NCI-H2171 treated with DMSO at 0.1 percent for 48 hours (cell line): ENCODE results near the gene LBH.
"Not testable (repeated sequence)": the region's sequence is repeated elsewhere in the genome, so short reads cannot be mapped to it uniquely, and the experiment has no call there.

Source experiments
- DNase-seq: peaks from one replicate; lab custom pipeline; 2025; lab: John Stamatoyannopoulos, UW

LBH gene

DNA sequence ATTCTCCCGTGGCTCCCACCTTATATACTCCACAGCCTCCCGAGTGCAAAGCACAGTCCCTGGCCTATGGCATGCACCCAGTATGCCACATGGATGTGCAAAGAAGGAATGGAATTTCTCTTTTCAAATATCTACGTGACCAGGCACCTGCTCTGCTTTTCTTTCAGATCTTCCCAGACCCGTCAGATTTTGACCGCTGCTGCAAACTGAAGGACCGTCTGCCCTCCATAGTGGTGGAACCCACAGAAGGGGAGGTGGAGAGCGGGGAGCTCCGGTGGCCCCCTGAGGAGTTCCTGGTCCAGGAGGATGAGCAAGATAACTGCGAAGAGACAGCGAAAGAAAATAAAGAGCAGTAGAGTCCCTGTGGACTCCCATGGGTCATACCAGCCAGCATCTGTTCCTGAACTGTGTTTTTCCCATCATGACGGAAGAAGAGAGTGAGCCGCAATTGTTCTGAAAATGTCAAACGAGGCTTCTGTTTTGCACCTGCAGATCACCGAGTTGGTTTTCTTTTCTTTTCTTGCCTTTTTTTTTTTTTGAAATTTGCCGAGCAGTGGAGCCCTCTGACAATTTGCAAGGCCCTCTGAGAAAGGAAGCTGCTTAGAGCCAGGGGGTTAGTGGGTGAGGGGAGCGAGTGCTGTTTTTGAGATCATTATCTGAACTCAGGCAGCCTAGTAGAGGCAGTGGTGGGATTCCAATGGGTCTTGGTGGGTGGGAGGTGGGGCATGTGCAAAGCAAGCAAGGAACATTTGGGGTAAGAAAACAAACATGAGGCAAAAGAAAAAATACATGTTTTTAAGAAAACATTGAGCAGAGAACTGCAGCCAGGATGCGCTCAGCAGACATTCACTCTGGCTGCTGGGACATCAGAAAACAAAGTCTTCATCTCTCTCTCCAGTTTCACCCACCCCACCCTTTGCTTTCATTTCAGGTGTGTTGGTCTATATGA lies 26.2 kb downstream of the LBH start:
- no peak for DNase-seq

DNA sequence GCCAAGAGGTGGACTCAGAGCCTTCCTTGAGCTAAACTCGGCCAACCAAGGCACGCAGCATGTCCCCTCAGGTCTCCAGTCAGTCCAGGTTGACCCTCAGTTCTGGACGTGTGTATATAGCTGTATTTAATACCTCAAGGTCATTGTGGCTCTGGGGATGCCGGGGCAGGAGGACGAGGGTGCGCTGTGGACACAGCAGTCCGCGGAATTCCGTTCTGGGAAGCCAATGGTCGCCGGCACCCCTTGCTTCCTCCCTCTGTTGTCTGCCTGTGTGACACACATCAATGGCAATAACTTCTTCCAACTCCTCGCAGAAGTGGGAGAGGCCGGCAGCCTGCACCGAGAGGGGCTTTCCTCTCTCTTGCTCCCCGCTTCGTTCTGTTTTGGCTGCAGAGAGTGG lies 27.7 kb downstream of the LBH start:
- DNase-seq, result no peak

DNA sequence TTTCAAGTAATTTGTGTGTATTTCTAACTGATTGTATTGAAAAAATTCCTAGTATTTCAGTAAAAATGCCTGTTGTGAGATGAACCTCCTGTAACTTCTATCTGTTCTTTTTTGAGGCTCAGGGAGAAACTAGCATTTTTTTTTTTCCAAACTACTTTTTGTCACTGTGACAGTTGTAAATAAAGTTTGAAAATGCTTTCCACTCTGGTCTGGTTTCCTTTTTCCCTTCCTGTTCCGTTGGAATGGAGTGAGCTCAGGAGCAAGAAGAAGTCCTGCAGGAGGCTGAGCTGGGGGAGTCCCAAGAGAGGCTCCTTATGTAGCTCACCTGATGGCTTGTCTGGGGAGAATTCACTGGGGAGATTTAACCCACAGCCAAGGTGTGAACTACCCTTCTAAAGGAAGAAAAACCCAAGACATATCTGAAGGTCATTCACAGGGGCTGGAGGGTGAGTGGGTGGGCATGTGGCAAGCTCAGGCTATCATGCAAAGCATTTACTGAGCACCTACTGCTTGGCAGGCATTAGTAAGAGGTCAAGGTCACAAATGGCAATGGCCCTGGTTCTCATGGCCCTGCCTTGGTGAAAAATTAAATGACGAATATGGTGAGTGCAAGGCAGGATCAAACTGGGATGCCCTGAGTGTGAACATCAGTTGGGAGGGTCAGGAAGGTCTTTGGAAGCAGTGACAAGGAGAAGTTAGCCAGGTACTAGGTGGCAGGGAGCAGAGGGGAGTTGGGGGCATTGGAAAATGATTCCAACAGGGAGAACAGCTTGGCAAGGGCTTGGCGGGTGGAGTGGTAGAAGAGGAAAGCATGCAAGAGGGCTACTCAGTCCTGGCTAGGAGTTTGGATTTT lies 28.7 kb downstream of the LBH start:
- no peak for DNase-seq

DNA sequence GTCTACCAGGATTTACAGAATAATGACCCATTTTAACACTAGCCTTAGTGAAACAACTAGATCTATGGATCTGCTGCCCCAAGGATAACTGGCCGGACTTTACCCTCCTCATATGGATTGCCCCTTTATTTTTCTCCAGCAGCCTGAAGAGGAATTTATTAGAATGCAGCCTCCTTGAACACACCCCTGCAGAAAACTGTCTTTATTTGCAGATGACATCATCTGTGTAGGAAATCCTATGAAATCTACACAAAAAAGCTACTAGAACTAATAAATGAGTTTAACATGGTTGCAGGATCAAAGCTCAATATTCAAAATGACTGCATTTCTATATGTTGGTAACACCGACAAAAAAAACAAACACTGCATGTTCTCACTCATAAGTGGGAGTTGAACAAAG lies 29.6 kb downstream of the LBH start:
- DNase-seq, result no peak

DNA sequence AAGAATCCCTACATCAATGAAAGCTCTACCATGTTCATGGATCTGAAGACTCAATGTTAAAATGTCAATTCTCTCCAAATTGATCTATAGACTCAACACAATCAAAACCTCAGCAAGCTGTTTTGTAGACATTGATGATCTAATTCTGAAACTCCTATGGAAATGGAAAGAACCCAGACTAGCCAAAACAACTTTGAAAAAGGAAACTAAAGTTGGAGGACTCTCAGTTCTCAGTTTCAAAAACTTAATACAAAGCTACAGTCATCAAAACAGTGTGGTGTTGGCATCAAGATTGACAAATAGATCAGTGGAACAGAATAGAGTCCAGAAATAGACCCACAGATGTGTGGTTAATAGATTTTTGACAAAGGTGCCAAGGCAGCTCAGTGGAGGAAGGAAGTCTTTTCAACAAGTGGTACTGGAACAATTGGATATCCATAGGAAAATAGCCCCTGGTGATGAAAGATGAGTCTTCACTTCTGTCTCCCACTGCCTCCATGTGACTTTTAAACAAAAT lies 30.4 kb downstream of the LBH start:
- no peak for DNase-seq

DNA sequence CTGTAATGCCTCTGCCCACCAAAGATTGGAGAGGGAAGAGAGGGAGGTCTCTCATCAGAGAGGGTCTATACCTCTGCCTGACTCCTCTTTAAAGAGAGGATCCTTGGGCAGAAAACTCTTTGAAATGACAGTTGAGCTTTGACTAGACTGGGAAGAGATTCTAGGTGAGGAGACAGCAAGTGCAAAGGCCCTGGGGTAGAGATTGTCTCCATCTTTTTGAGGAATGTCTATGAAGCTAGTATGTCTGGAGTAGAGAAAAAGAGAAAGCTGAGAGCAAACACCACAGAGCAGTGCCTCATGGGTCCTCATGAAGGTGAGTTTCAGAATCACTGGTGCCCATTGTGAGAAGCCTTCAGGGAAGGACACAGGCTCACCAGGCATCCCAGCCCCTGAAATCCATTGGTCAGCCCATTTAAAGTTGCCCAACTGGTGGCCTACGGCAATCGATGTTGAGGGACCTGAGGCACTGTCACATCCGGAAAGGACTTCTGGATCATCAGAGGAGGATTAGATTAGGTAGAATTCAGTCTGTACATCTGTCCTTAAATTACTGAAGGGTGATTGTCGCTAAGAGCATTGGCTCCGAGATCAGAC lies 31.5 kb downstream of the LBH start:
- no peak for DNase-seq

DNA sequence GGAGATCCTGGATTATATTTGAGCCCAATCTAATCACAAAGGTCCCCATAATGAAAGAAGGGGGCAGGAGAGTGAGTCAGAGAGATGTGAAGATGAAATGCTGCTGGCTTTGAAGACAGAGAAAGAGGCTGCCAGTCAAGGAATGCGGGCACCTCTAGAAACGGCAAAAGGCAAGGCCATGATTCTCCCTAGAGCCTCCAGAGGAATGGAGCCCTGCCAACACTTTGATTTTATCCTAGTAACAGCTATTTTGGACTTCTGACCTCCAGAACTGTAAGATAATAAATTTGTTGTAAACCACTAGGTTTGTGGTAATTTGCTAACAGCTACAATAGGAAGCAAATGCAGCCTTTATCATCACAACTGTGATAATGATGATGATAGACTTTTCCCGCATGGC lies 32.9 kb downstream of the LBH start:
- no peak for DNase-seq

DNA sequence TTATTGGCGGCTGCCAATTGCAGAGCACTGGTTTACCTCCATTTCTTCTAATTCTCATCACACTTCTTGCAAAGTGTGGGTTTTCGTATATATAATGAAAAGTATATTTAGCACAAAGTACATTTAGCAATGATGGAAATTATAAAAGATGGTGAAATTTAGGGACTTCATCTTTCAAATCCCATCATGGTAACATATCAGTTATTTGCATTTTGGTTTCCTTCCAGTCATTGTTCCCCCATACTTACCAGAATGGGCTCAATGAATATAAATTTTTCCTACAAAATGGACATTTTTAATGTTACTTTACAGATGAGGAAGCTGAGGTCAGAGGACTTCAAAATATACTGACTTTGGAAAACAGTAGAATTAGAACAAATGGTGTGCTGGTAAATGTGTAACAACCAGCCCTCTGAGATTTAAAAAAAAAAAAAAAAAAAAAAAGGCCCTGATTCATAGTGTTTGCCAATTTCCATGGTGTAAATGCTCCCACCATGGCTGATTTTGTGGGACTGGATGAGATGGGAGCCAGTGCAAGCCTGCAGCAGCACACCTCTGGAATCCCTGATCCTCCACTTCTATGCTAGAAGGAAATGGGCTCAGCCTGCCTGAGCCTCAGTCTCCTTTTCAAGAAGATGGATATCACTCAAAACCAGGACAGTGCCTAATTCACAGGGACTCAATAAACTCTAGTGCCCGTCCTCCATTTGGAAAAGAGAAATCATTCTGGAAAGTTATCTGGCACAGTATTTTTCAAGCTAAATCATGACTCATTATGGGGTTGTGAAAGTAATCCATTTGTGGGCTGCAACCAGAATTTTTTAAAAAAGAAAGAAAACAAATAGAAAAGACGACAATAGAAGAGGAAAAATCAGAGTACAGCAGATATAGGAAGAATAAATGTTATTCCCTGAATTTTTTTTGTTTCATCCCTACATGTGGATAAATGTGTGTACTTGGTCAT lies 34.0 kb downstream of the LBH start:
- no peak for DNase-seq

DNA sequence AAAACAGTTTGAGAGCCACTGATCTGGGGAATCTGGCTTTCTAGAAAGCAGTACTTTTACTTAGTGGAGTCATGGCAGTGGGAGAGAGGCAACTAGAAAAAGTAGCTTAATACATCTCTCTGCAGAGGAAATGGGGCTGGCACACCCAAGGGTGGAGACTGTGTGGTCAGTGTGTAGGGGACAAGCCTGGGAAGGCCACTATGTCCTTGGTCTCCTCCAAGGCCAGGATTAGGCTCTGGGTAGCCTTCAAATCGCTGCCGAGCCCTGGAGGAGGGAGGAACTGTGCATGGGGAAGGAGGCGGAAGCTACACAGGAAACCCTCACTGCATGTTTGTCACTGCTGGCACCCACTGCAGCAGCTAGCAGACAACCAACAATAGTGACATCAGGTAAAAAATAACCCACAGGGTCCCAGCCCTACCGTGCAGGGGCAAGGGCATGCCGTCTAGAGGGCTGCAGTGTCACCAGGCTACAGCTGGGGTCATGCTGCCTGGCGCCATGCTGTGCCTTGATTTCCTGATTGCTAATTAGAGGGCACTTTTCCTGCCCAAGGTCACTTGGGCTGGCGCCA lies 34.8 kb downstream of the LBH start:
- DNase-seq, result no peak

DNA sequence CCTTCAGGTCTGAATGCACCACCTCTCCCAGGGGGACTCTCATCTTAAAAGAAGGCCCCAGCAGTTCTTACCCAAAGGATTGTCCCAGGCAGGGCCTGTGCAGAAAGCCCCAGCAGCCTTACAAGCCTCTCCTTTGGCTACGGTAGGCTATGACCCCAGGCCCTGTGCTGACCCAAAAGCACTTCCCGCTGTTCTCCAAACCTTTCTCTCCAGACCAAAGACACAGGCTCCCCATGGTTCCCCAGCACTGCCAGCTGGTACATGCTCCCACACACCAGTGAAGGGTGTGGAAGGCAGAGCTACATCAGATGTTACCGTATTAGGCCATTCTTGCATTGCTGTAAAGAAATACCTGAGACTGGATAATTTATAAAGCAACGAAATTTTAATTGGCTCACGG lies 35.4 kb downstream of the LBH start:
- DNase-seq, result no peak

DNA sequence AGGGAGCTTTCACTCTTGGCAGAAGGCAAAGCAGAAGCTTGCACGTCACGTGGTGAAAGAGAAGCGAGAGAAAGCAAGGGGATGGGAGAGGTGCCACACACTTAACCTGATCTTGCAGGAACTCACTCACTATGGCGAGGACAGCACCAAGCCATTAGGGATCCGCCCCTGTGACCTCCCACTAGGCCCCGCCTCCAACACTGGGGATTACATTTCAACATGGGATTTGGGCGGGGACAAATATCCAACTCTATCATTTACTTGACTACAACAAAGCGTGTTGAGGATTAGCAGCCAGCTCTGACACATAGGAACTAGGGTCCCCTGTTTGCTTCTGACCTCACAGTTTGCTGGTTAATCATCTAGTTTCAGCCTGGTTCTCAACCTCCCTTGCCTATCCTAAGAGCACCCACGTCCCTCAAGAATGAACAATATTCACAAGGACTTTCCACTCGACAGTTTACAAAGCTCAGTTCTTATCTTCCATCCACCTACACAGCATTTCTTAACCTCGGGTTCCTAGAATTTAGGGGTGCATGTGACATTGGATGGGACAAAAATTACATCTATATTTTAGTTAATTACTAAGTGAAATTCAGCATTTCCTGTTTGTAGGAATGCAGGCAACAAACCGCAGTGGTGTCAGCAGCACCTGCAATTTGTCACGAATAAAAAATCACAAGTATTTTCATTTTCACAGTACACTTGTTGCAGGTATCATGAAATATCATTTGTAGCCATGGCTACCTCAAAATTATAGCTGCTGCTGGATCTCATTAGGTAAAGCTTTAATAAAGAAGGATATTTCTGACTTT lies 36.0 kb downstream of the LBH start:
- no peak for DNase-seq

DNA sequence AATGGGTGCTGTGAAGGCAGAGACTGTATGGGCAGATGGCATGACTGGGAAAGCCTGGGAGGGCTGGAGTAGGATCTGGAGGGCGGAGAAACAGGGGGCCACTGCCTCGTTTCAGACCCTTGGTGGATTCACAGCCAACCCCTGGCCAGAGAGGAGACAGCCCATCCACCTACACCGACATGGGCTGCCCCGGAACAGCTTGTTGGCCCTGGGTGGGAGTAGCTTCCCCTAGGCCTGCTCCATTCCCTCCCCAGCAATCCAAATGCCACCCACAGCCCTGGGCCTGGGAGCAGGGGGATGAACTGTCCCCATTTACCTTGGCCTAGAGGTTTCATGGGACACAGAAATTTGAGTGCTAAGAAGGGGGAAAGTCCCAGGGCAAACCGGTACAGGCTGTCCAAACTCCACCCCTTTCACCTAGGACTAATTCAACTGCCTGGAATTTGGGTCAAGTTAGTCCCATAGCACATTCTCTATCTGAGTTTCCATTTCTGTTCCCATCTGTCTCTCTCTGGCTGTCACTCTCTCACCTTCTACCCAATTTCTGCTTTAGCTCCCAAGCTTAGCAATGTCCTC lies 37.0 kb downstream of the LBH start:
- DNase-seq, result no peak

DNA sequence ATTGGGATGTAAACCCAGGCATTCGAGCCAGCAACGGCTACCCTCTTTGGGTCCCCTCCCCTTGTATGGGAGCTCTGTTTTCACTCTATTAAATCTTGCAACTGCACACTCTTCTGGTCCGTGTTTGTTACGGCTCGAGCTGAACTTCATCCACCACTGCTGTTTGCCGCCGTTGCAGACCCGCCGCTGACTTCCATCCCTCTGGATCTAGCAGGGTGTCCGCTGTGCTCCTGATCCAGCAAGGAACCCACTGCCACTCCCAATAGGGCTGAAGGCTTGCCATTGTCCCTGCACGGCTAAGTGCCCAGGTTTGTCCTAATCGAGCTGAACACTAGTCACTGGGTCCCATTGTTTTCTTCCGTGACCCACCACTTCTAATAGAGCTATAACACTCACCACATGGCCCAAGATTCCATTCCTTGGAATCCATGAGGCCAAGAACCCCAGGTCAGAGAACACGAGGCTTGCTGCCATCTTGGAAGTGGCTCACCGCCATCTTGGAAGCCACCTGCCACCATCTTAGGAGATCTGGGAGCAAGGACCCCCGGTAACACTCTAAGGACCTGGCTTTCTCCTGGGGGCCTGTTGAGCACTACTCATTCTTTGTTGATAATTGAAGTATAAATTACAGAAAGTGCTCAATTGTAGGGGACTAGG lies 37.9 kb downstream of the LBH start:
- DNase-seq, result not testable (repeated sequence)

DNA sequence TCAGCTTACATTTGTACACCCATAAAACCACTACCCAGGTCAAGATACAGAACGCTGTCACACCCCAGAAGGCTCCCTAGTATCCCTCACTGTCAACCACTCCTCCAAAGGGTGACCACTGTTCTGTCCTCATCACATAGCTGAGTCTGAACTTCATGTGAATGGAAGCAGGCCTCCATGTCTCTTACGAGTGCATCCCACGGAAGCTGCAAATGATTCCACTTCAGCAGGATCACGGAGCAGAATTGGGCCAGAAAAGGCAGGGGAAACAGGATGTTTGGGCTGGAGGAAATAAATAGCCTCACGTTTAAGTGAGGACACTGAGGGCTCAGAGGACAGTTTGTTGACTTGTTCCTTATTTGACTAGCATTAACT lies 38.4 kb downstream of the LBH start:
- no peak for DNase-seq

DNA sequence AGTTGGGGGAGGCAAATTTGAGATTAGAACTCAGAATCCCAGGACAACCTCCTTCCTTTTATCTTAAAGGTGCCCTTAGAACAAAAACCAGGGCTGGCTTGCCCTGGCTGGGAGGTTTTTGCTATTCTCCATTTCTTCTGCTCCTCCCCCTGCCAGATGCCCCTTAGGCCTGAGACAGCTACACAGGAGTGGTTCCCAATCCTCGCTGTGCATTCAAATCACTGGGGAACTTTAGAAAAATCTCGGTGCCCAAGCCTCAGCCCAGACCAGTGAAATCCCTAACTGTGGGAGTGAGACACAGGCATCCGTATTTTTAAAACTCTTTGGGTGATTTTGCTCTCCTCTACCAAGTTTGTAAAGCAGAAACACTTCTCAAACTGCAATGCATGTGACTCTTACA lies 38.8 kb downstream of the LBH start:
- no peak for DNase-seq

DNA sequence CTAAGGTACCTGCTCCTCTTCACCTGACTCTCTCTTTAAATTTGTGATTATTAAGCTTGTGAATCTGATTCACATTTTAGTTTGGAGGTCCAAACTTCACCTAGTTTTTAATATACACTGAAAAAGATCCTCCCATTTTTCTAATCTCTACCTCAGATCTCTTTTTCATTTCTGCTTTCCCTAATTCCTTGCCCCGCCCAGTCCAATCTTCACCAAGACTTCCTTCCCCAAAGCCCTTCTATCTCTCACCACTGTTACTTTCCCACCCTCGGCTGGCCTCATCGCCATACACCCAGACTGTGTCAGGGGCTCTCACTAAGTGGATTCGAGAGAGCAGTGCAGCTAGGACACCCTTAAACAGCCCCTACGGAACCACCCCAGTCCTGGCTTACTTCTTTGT lies 40.0 kb downstream of the LBH start:
- no peak for DNase-seq

DNA sequence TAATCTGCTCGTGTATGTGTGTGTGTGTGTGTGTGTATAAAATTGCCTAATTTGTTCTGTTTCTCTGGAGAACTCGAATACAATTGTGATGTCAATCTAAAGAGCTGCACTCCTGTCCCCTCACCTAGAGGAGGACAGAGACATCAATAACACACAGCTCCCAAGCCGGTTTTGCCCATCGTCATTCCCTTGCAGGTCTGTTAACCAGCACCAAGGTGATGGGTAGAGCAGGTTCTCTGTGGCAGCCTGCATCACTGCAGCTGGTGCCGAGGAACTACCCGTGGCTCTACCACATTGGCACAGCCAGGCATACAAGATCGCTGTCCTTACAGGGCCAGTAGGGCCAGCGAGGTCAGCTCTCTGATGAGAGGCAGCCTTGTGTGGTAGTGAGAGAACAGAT lies 41.0 kb downstream of the LBH start:
- no peak for DNase-seq

DNA sequence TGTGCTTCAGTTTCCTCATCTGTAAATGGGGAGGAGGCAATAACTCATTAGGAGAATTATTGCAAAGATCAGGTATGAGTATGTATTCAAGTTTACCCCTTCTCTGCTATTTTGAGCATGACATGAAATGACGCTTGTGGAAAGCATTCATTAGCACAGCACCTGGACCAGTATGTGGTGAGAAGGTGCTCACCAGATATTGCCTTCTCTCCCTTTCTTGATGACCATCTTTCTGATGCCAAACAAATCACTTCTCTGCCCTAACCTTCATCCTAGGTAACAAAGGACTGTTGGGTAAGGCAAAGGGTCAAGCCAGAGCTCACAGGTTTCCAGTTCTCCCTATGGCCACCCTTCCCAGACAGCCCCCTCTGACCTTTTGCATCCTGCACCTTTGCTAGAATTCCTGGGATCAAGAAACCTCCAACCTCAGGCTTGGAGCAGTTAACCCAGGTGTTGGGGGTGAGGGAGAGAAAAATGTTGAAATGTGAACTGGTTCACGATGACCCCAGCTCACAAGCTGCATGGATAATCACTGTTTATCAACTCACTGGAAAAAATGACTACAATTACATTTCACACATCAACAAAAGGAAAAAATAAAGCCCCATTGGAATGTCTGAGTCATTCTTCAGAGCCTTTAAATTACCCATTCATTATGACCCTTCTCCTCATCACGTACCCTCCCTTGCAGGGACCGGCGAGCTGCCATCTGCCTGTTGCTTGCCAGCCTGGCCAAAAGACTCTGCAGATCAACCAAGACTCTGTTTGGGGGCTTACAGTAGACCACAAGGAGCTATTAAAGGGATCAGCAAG lies 41.6 kb downstream of the LBH start:
- no peak for DNase-seq

DNA sequence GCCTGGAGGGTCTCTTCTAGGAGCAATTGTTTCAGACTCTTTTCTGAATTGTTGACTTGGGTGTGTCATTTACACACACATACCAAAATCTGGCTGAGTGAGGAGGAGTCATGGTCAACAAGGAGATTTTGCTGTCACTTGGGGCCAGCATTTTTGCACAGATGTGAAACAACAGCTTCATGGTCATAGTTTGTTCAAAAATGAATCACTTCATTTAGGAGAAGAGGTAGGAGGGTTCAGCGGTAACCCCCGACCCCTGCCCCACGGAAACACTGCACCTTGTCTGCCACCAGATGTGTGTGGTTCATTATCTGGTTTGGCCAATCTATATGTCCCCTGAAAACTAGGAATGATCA lies 42.2 kb downstream of the LBH start:
- no peak for DNase-seq
